WERI-Rb-1 (cell line): ENCODE measurements around the gene ODC1.

Source experiments
- DNase-seq: peaks from one replicate; pipeline ENCODE4 v3.0.0-alpha.2; 2020
- H3K27ac ChIP-seq: fragments of 250-450 bp; sonication (Bioruptor Pico); 2 replicates; pipeline ENCODE4 v1.5.1; 2020; ENCODE audit warnings: mild to moderate bottlenecking, moderate library complexity
- H3K27me3 ChIP-seq: fragments of 250-450 bp; sonication (Bioruptor Pico); 2 replicates; pipeline ENCODE4 v1.5.1; 2021; ENCODE audit warnings: mild to moderate bottlenecking, low read depth, moderate library complexity; ENCODE audit not compliant: insufficient read depth, severe bottlenecking
- H3K36me3 ChIP-seq: fragments of 250-450 bp; sonication (Bioruptor Pico); 2 replicates; pipeline ENCODE4 v1.5.1; 2020; ENCODE audit warnings: mild to moderate bottlenecking, moderate library complexity
- H3K4me3 ChIP-seq: 2 replicates; pipeline ENCODE4 v1.5.1; 2011; ENCODE audit warnings: low read depth, mild to moderate bottlenecking, control low read depth, low read length
- H3K9me3 ChIP-seq: fragments of 250-450 bp; sonication (Bioruptor Pico); 2 replicates; pipeline ENCODE4 v1.5.1; 2021; ENCODE audit warnings: mild to moderate bottlenecking, moderate library complexity; ENCODE audit not compliant: severe bottlenecking
- TF ChIP-seq, protein P1 (sequence below): IDR thresholded peaks from 2 replicates; pipeline ENCODE4 v1.5.1; 2011; ENCODE audit warnings: low read depth, mild to moderate bottlenecking, control low read depth, inconsistent platforms, low read length

The ODC1 gene

GRCh38 chr2:10471046-10471571 is 23.0 kb upstream of the ODC1 start:
- Histone ChIP-seq H3K4me3 (no peak overlapping the region), H3K36me3 (no peaks in the 10 kb centered on the region), H3K27me3 (no peaks in the 10 kb centered on the region), H3K9me3 (no peaks in the 10 kb centered on the region), H3K27ac (no peak overlapping the region)
- TF ChIP-seq, protein P1, sequence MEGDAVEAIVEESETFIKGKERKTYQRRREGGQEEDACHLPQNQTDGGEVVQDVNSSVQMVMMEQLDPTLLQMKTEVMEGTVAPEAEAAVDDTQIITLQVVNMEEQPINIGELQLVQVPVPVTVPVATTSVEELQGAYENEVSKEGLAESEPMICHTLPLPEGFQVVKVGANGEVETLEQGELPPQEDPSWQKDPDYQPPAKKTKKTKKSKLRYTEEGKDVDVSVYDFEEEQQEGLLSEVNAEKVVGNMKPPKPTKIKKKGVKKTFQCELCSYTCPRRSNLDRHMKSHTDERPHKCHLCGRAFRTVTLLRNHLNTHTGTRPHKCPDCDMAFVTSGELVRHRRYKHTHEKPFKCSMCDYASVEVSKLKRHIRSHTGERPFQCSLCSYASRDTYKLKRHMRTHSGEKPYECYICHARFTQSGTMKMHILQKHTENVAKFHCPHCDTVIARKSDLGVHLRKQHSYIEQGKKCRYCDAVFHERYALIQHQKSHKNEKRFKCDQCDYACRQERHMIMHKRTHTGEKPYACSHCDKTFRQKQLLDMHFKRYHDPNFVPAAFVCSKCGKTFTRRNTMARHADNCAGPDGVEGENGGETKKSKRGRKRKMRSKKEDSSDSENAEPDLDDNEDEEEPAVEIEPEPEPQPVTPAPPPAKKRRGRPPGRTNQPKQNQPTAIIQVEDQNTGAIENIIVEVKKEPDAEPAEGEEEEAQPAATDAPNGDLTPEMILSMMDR: no peak
- DNase-seq: no peak

DNA sequence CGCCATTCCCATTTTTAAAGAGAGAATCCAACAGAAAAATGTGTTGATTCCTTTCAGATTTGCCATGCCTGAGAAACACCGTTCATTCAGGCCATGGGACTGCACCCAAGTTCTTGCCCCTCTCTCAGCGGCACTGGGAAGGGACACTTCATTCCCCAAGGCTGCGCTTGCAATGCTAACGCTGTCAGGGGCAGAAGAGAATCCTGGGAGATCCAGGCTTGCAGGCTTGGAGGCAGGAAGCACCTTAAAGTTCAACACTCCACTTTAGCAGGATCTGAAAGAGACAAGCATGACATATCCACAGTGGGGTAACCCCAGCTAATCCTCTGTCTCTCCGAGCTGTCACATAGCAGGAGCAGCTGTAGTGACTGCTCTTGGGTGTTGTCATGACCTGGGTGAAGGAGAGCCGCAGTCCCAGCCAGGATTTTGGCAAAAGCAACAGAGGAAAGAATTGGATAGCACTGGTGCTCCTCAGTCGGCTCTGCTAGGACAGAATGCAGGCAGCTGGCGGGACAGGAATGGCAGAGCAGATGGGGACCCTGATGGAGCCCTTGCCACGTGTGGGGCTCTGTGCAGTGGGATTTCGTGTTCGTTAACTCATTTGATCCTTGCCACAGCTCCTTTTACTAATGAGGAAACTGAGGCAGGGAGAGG is 22.0 kb upstream of the ODC1 start:
- H3K27me3 ChIP-seq: no peaks in the 10 kb centered on the region
- H3K27ac ChIP-seq: no peak overlapping the region
- peak; percentile 45 for DNase-seq
- H3K4me3 ChIP-seq: no peak overlapping the region
- no peaks in the 10 kb centered on the region for H3K9me3 ChIP-seq
- no peaks in the 10 kb centered on the region for H3K36me3 ChIP-seq
- TF ChIP-seq, protein P1: no peak

DNA sequence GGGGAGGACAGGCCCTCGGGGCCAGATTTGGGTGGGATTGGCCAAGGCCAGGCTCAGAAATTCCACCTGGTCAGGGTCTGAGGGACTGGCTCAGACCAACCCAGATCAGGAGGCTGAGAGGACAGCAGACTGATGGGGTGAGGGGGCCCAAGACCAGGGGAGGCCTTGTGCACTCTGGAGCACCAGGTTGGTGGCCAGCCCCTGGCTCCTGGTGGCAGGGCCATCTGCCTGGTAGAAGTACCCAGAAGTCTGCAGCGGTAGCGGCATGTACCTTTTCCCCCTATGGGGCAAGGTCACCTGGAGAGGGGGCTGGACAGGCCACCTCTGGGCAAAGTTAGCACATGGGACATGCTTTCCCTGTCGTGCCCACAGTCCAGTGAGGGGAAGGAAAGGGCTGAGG is 21.2 kb upstream of the ODC1 start:
- no peak for DNase-seq
- H3K4me3 ChIP-seq: no peak overlapping the region

DNA sequence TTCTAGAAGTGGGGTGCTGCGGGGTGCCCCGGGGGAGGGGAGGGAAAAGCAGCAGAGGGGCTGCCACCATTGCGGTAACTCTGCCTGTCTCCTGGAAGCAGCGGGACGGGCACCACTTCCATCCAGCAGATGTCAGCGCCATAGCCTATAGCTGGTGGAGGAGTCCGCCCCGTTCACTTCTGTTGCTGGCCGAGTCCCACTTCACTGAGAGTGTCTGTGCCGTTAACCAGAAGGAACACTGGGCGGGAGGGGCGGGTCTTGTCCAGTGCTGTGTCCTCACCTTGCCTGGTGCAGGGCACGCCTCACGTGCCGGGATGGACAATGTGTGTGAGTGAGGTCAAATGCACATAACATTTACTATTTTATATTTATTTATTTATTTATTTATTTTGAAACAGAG is 19.3 kb upstream of the ODC1 start:
- TF ChIP-seq, protein P1: peak; percentile 44
- Histone ChIP-seq H3K27me3 (no peaks in the 10 kb centered on the region), H3K27ac (no peak overlapping the region), H3K4me3 (no peak overlapping the region), H3K9me3 (no peaks in the 10 kb centered on the region), H3K36me3 (no peaks in the 10 kb centered on the region)
- peak; percentile 63 for DNase-seq

More for the DNA sequence above, 21.2 kb upstream of the ODC1 start:
- Histone ChIP-seq H3K36me3 (no peaks in the 10 kb centered on the region), H3K27me3 (no peaks in the 10 kb centered on the region), H3K9me3 (no peaks in the 10 kb centered on the region), H3K27ac (no peak overlapping the region)
- TF ChIP-seq, protein P1: no peak

DNA sequence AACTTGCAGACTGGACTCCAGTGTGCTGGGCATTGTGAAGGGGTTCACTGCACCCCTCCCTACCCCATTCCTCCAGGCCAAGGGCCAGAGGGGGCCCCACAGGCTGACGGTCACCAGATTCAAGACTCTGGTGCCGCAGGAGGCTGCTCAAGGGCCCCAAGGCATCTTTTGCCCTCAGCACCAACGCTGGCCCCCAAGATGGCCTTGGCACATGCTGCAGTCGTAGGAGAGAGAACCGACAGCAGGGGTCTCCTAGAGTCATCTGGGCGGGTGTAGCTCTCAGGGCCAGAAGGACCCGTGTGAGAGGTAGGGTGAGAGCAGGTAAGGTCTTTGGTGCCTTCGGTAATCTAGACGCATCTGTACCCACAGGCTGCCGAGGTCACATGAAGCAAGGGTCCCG is 18.7 kb upstream of the ODC1 start:
- Histone ChIP-seq H3K4me3 (no peak overlapping the region), H3K36me3 (no peaks in the 10 kb centered on the region), H3K27ac (no peak overlapping the region), H3K27me3 (no peaks in the 10 kb centered on the region), H3K9me3 (no peaks in the 10 kb centered on the region)
- peak; percentile 16 for DNase-seq
- TF ChIP-seq, protein P1: 0 out of 2 replicates have a peak, but pooled peaks have one; percentile 18

DNA sequence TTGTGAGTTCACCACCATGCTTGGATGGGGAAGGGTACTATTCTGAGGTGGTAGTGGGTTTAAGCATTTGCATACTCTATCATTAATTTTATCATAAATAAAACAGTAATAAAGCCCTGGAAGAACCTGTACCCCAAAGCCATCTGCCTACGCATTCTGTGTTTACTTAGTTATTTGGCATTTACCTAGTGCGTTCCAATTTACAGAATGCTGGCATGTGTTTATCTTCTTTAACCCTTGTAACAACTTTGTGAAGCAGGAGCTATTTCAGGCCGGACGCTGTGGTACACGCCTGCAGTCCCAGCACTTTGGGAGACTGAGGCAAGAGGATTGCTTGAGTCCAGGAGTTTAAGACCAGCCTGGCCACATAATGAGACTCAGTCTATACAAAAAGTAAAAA is 17.8 kb upstream of the ODC1 start:
- H3K27me3 ChIP-seq: no peaks in the 10 kb centered on the region
- H3K9me3 ChIP-seq: no peaks in the 10 kb centered on the region
- no peak overlapping the region for H3K4me3 ChIP-seq
- TF ChIP-seq, protein P1: no peak
- no peak for DNase-seq
- no peak overlapping the region for H3K27ac ChIP-seq
- H3K36me3 ChIP-seq: no peaks in the 10 kb centered on the region
